ENCODE data around the gene GRWD1. TPM values are rescaled to one million over a fixed set of nuclear protein-coding genes. Genes with fewer than 3 reads are reported as not detected.

Gene GRWD1
- total and polyA plus RNA-seq, 2 of the 13 experiments (the other 11 are each of a cell fraction or from before 2014, with no cell fraction given): 10.8 to 46.6 TPM

- TF ChIP-seq HMG20B (CRISPR knock-in tag; conservative IDR thresholded peaks at IDR 0.05) (no peak), RELA (CRISPR knock-in tag; IDR thresholded peaks at IDR 0.05) (0 out of 2 replicates have a peak, but pooled peaks have one; percentile 40), SAP130 (CRISPR knock-in tag; IDR thresholded peaks at IDR 0.05; ENCODE audit: low read depth) (peak; percentile 97), NFKB2 (CRISPR knock-in tag; IDR thresholded peaks at IDR 0.05; ENCODE audit: borderline replicate concordance) (peak; percentile 53; the same call in 1 of the 2 replicates), ZNF672 (CRISPR knock-in tag; IDR thresholded peaks at IDR 0.05) (no peak), ZNF75D (CRISPR knock-in tag; IDR thresholded peaks at IDR 0.05; ENCODE audit: borderline replicate concordance) (no peak), HNRNPH1 (optimal IDR thresholded peaks at IDR 0.05; ENCODE audit: low read depth, low read length) (no peak), ZFAT (CRISPR knock-in tag; conservative IDR thresholded peaks at IDR 0.05) (0 out of 2 replicates have a peak, but pooled peaks have one; percentile 45), NCOA2 (CRISPR knock-in tag; IDR thresholded peaks at IDR 0.05) (peak; percentile 20; the same call in 1 of the 2 replicates), NFYB (CRISPR knock-in tag; IDR thresholded peaks at IDR 0.05) (peak; percentile 41; the same call in 1 of the 2 replicates), AHDC1 (CRISPR knock-in tag; IDR thresholded peaks at IDR 0.05; ENCODE audit: borderline replicate concordance) (no peak), ZNF292 (CRISPR knock-in tag; IDR thresholded peaks at IDR 0.05; ENCODE audit: borderline replicate concordance, low read depth) (no peak), HNRNPLL (IDR thresholded peaks at IDR 0.05; ENCODE audit: low read depth, low read length, poor library complexity, severe bottlenecking) (peak; percentile 92), AGO2 (optimal IDR thresholded peaks at IDR 0.05; ENCODE audit: low read depth, low read length) (peak; percentile 79)
- TF ChIP-seq, protein P1, sequence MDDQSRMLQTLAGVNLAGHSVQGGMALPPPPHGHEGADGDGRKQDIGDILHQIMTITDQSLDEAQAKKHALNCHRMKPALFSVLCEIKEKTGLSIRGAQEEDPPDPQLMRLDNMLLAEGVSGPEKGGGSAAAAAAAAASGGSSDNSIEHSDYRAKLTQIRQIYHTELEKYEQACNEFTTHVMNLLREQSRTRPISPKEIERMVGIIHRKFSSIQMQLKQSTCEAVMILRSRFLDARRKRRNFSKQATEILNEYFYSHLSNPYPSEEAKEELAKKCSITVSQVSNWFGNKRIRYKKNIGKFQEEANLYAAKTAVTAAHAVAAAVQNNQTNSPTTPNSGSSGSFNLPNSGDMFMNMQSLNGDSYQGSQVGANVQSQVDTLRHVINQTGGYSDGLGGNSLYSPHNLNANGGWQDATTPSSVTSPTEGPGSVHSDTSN (CRISPR knock-in tag; IDR thresholded peaks at IDR 0.05; ENCODE audit: borderline replicate concordance): peak; percentile 69; the same call in 1 of the 2 replicates
- TF ChIP-seq, protein P2, sequence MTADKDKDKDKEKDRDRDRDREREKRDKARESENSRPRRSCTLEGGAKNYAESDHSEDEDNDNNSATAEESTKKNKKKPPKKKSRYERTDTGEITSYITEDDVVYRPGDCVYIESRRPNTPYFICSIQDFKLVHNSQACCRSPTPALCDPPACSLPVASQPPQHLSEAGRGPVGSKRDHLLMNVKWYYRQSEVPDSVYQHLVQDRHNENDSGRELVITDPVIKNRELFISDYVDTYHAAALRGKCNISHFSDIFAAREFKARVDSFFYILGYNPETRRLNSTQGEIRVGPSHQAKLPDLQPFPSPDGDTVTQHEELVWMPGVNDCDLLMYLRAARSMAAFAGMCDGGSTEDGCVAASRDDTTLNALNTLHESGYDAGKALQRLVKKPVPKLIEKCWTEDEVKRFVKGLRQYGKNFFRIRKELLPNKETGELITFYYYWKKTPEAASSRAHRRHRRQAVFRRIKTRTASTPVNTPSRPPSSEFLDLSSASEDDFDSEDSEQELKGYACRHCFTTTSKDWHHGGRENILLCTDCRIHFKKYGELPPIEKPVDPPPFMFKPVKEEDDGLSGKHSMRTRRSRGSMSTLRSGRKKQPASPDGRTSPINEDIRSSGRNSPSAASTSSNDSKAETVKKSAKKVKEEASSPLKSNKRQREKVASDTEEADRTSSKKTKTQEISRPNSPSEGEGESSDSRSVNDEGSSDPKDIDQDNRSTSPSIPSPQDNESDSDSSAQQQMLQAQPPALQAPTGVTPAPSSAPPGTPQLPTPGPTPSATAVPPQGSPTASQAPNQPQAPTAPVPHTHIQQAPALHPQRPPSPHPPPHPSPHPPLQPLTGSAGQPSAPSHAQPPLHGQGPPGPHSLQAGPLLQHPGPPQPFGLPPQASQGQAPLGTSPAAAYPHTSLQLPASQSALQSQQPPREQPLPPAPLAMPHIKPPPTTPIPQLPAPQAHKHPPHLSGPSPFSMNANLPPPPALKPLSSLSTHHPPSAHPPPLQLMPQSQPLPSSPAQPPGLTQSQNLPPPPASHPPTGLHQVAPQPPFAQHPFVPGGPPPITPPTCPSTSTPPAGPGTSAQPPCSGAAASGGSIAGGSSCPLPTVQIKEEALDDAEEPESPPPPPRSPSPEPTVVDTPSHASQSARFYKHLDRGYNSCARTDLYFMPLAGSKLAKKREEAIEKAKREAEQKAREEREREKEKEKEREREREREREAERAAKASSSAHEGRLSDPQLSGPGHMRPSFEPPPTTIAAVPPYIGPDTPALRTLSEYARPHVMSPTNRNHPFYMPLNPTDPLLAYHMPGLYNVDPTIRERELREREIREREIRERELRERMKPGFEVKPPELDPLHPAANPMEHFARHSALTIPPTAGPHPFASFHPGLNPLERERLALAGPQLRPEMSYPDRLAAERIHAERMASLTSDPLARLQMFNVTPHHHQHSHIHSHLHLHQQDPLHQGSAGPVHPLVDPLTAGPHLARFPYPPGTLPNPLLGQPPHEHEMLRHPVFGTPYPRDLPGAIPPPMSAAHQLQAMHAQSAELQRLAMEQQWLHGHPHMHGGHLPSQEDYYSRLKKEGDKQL (CRISPR knock-in tag; IDR thresholded peaks at IDR 0.05; ENCODE audit: low read depth): no peak
Measured at GRCh38 chr19:48445606-48446481, at the start of gene GRWD1 (continued).

All from HepG2 (cell line).